CD14-positive monocyte (primary cell): ENCODE data around the gene SETD1B. TPM values are rescaled to one million over a fixed set of nuclear protein-coding genes. Genes with fewer than 3 reads are reported as not detected.
A peak's percentile ranks its signal among the peaks of the same experiment; 100 is the strongest.
"Not testable (repeated sequence)": the region's sequence is repeated elsewhere in the genome, so short reads cannot be mapped to it uniquely, and the experiment has no call there.

ENCODE experiments used
- DNase-seq, 3 donors: peaks; one replicate each; pipeline ENCODE4 v3.0.0-alpha.2; 2011 to 2022
- H2AFZ ChIP-seq: 2 replicates; pipeline ENCODE4 v1.6.0; 2012; ENCODE audit warnings: mild to moderate bottlenecking, low read depth, low read length, inconsistent platforms; ENCODE audit not compliant: insufficient read depth, poor library complexity, severe bottlenecking
- H3K27ac ChIP-seq, 2 donors: 1 replicate in 1 of 2; 2 replicates in 1 of 2; pipeline ENCODE4 v1.5.1; 2012 to 2013; ENCODE audit warnings: low read length in 2 of 2, control low read depth in 1 of 2, inconsistent platforms in 1 of 2, low read depth in 1 of 2, mild to moderate bottlenecking in 1 of 2
- H3K27me3 ChIP-seq, 2 donors: one replicate each; pipeline versions ENCODE4 v1.6.0 to v1.6.1; 2011 to 2013; ENCODE audit warnings: low read length in 2 of 2; ENCODE audit not compliant: control insufficient read depth in 2 of 2, insufficient read depth in 2 of 2
- H3K36me3 ChIP-seq, 2 donors: replicated peaks in 1 of 2; 1 replicate in 1 of 2; 2 replicates in 1 of 2; pipeline versions ENCODE4 v1.5.1 to v1.6.1; 2012 to 2013; ENCODE audit warnings: low read length in 2 of 2, control low read depth in 1 of 2, inconsistent platforms in 1 of 2, mild to moderate bottlenecking in 1 of 2; ENCODE audit not compliant: insufficient read depth in 2 of 2, control insufficient read depth in 1 of 2
- H3K4me1 ChIP-seq, 2 donors: 1 replicate in 1 of 2; 2 replicates in 1 of 2; pipeline versions ENCODE4 v1.5.1 to v1.6.1; 2012 to 2013; ENCODE audit warnings: low read length in 2 of 2, control low read depth in 1 of 2, inconsistent platforms in 1 of 2, mild to moderate bottlenecking in 1 of 2, moderate library complexity in 1 of 2; ENCODE audit not compliant: insufficient read depth in 2 of 2, control insufficient read depth in 1 of 2
- H3K4me2 ChIP-seq: replicated peaks from 2 replicates; pipeline ENCODE3; 2012; ENCODE audit warnings: low read length, moderate library complexity, mild to moderate bottlenecking; ENCODE audit not compliant: poor library complexity, severe bottlenecking; ENCODE audit errors: extremely low read depth
- H3K4me3 ChIP-seq, 3 experiments: fragments of 200-600 bp in 1 of 3; sonication (generic) in 1 of 3; replicated peaks in 1 of 3; 1 replicate in 2 of 3; 2 replicates in 1 of 3; pipeline ENCODE4 v1.5.1; 2011 to 2013; ENCODE audit warnings: low read length in 3 of 3, mild to moderate bottlenecking in 3 of 3, control low read depth in 2 of 3, low read depth in 2 of 3, inconsistent platforms in 1 of 3, moderate library complexity in 1 of 3
- H3K79me2 ChIP-seq: 2 replicates; pipeline ENCODE4 v1.6.0; 2012; ENCODE audit warnings: mild to moderate bottlenecking, control low read depth, inconsistent platforms, low read length, moderate library complexity; ENCODE audit not compliant: insufficient read depth
- H3K9ac ChIP-seq: 2 replicates; pipeline ENCODE4 v1.6.0; 2017; ENCODE audit warnings: low read length, mild to moderate bottlenecking; ENCODE audit not compliant: insufficient read depth, poor library complexity, severe bottlenecking
- H3K9me3 ChIP-seq, 2 donors: replicated peaks in 1 of 2; 1 replicate in 1 of 2; 2 replicates in 1 of 2; pipeline versions ENCODE4 v1.5.1 to v1.6.1; 2012 to 2013; ENCODE audit warnings: low read length in 2 of 2, control low read depth in 1 of 2; ENCODE audit not compliant: control insufficient read depth in 1 of 2, insufficient read depth in 1 of 2
- H4K20me1 ChIP-seq: 2 replicates; pipeline ENCODE4 v1.6.0; 2012; ENCODE audit warnings: mild to moderate bottlenecking, low read length, control low read depth, moderate library complexity; ENCODE audit not compliant: insufficient read depth
- H3K27ac Mint-ChIP-seq, 7 donors: one replicate each; pipeline ENCODE4 v1.8.0; 2020; ENCODE audit warnings: mild to moderate bottlenecking in 7 of 7, mixed read lengths in 7 of 7, moderate library complexity in 6 of 7, inconsistent platforms in 2 of 7
- H3K27me3 Mint-ChIP-seq, 3 donors: one replicate each; pipeline ENCODE4 v1.8.0; 2021 to 2022; ENCODE audit warnings: low read depth in 3 of 3, mild to moderate bottlenecking in 3 of 3, mixed read lengths in 3 of 3, moderate library complexity in 3 of 3, inconsistent platforms in 1 of 3
- H3K36me3 Mint-ChIP-seq, 2 donors: one replicate each; pipeline ENCODE4 v1.8.0; 2020; ENCODE audit warnings: mixed read lengths in 2 of 2, inconsistent platforms in 1 of 2, mild to moderate bottlenecking in 1 of 2
- H3K4me1 Mint-ChIP-seq: one replicate; pipeline ENCODE4 v1.8.0; 2020; ENCODE audit warnings: mild to moderate bottlenecking, mixed read lengths
- H3K4me3 Mint-ChIP-seq, 2 donors: one replicate each; pipeline ENCODE4 v1.8.0; 2020; ENCODE audit warnings: mild to moderate bottlenecking in 2 of 2, mixed read lengths in 2 of 2, moderate library complexity in 1 of 2
- H3K9me3 Mint-ChIP-seq, 7 donors: one replicate each; pipeline ENCODE4 v1.8.0; 2020 to 2022; ENCODE audit warnings: mixed read lengths in 7 of 7, mild to moderate bottlenecking in 6 of 7, moderate library complexity in 6 of 7, inconsistent platforms in 2 of 7
- WGBS: methylation state at CpG from one replicate; pipeline ENCODE4 v1.1.5; 2013; ENCODE audit warnings: missing lambda C conversion rate; ENCODE audit not compliant: insufficient coverage; 5-methylcytosine and 5-hydroxymethylcytosine counted together
- intact Hi-C, 2 donors: fragments of 100-400 bp; cut with micrococcal nuclease; formaldehyde crosslinking; loops; one replicate each; pipeline versions ENCODE4 v1.15.0 to v1.15.1; 2023
- polyA plus RNA-seq, 3 donors: library from polyadenylated mRNA; depleted of rRNA in 1 of 3; unstranded in 2 of 3; stranded (reverse) in 1 of 3; fragments of 300-500 nt in 2 of 3; fragments of >200 nt in 1 of 3; fragmentation: Illumina TruSeq in 2 of 3; gene quantifications; 1 replicate in 2 of 3; 2 replicates in 1 of 3; pipeline ENCODE4 v1.2.3, GENCODE V29; 2012 to 2021
- TF ChIP-seq, protein P1 (sequence below): fragments of 200-600 bp; IDR thresholded peaks from one replicate; pipeline ENCODE4 v1.8.0; 2022; ENCODE audit warnings: antibody characterized with exemption, mild to moderate bottlenecking

The SETD1B gene
- polyA plus RNA-seq, 3 donors, result 0.28 to 9.0 (median 0.60) TPM

DNA sequence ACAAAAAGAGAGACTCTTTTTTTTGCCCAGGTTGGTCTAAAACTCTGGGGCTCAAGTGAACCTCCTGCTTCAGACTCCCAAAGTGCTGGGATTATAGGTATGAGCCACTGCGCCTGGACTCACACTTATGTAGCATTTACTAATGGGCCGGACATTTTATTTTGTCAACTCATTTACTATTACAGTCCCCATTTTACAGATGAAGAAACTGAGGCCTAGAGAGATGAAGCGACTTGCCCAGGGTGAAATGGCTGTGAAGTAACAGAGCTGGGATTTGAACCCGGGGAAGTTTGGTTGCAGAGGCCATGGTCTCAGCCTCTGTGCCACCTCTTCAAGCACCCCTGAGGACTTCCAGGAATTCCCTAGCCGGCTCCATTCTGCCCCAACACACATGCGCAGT, 45.4 kb downstream of the SETD1B start:
- no CpG with 5 or more reads among the region's 6 CpGs for WGBS
- H3K4me3 Mint-ChIP-seq, result no peak overlapping the region
- Histone ChIP-seq H3K27me3 (no peaks in the 10 kb centered on the region), H2AFZ (peak overlapping the region; percentile 41), H3K4me2 (peak overlapping the region; percentile 21), H3K27ac (peak overlapping the region; percentile 24 to 53), H3K4me3 (peak overlapping the region in 1 of 3 experiments; percentile 19), H3K79me2 (no peaks in the 10 kb centered on the region), H3K9ac (no peak overlapping the region), H3K9me3 (no peaks in the 10 kb centered on the region), H3K4me1 (peaks cover 20 to 24% of the 10 kb centered on the region in 2 donors), H4K20me1 (no peaks in the 10 kb centered on the region), H3K36me3 (no peaks in the 10 kb centered on the region)
- TF ChIP-seq, protein P1, sequence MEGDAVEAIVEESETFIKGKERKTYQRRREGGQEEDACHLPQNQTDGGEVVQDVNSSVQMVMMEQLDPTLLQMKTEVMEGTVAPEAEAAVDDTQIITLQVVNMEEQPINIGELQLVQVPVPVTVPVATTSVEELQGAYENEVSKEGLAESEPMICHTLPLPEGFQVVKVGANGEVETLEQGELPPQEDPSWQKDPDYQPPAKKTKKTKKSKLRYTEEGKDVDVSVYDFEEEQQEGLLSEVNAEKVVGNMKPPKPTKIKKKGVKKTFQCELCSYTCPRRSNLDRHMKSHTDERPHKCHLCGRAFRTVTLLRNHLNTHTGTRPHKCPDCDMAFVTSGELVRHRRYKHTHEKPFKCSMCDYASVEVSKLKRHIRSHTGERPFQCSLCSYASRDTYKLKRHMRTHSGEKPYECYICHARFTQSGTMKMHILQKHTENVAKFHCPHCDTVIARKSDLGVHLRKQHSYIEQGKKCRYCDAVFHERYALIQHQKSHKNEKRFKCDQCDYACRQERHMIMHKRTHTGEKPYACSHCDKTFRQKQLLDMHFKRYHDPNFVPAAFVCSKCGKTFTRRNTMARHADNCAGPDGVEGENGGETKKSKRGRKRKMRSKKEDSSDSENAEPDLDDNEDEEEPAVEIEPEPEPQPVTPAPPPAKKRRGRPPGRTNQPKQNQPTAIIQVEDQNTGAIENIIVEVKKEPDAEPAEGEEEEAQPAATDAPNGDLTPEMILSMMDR, result no peak
- intact Hi-C loops, result no loop called here
- peaks cover 0 to 2% of the 10 kb centered on the region in 2 donors for H3K36me3 Mint-ChIP-seq
- peaks cover 2 to 10% (median 2%) of the 10 kb centered on the region in 3 donors for H3K27me3 Mint-ChIP-seq
- DNase-seq, result no peak
- peaks cover 0 to 2% (median 0%) of the 10 kb centered on the region in 7 donors for H3K9me3 Mint-ChIP-seq
- H3K27ac Mint-ChIP-seq, result peak overlapping the region in 5 of 7 donors; percentile 30 to 76 (median 62)
- H3K4me1 Mint-ChIP-seq, result peaks cover 12% of the 10 kb centered on the region

DNA sequence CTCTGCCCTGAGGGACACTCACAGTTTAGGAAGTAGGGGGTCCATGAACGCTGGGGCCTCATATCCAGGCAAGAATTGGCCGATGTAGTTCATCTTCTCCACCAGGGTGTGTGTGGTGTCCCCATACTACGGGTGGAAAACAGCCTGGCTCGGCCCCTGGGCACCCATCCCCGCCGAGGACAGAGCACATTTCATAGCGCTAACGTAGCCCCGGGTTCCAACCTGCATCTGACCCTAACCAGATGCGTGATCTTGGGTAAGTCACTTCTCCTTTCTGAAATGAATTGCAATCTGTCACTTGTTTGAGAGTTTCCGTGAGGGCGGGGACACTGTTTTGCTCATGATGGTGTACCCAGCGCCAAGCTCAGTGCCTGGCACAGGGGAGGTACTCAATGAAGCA, 45.9 kb downstream of the SETD1B start:
- TF ChIP-seq, protein P1, result no peak
- Mint-ChIP-seq H3K9me3 (peaks cover 0 to 2% (median 0%) of the 10 kb centered on the region in 7 donors), H3K27me3 (peaks cover 2 to 10% (median 3%) of the 10 kb centered on the region in 3 donors), H3K27ac (peak overlapping the region; percentile 7 to 90 (median 75)), H3K4me1 (peaks cover 12% of the 10 kb centered on the region), H3K36me3 (peaks cover 0 to 2% of the 10 kb centered on the region in 2 donors), H3K4me3 (peak overlapping the region; percentile 31 to 51)
- Histone ChIP-seq H4K20me1 (no peaks in the 10 kb centered on the region), H3K79me2 (no peaks in the 10 kb centered on the region), H3K27ac (peak overlapping the region; percentile 24 to 53), H3K4me1 (peaks cover 23 to 26% of the 10 kb centered on the region in 2 donors), H3K4me3 (peak overlapping the region in 1 of 3 experiments; percentile 19), H3K36me3 (no peaks in the 10 kb centered on the region), H3K4me2 (peak overlapping the region; percentile 21), H3K27me3 (no peaks in the 10 kb centered on the region), H2AFZ (peak overlapping the region; percentile 41), H3K9me3 (no peaks in the 10 kb centered on the region), H3K9ac (no peak overlapping the region)
- intact Hi-C loops, result no loop called here
- WGBS, result 22% methylated on average over 11 of the region's 13 CpGs
- DNase-seq, result peak; percentile 32 to 85 (median 65)

DNA sequence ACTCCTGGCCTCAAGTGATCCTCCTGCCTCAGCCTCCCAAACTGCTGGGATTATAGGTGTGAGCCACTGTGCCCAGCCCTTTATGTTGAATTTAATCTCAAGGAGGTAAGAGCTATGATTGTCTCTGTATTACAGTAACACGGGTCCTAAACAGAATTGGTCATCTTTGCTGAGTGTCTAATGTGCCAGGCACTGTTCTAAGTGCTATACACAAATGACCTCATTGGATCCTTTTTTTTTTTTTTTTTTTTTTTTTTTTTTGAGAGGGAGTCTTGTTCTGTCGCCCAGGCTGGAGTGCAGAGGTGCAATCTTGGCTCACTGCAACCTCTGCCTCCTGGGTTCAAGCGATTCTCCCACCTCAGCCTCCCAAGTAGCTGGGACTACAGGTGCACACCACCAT, 48.6 kb downstream of the SETD1B start:
- H3K27ac Mint-ChIP-seq, H3K27ac ChIP-seq, H3K4me3 Mint-ChIP-seq, H3K27me3 Mint-ChIP-seq, H2AFZ ChIP-seq, H3K4me3 ChIP-seq, H3K36me3 Mint-ChIP-seq, DNase-seq, H3K9me3 Mint-ChIP-seq, H3K79me2 ChIP-seq, H4K20me1 ChIP-seq, intact Hi-C loops, H3K4me2 ChIP-seq, H3K36me3 ChIP-seq, H3K27me3 ChIP-seq, H3K9me3 ChIP-seq, H3K9ac ChIP-seq: not testable (repeated sequence)
- H3K4me1 Mint-ChIP-seq, result peaks cover 28% of the 10 kb centered on the region
- H3K4me1 ChIP-seq, result peaks cover 39 to 41% of the 10 kb centered on the region in 2 donors
- no CpG with 5 or more reads among the region's 3 CpGs for WGBS
